Measurements from ENCODE around the gene EMX2.

The EMX2 gene

DNA sequence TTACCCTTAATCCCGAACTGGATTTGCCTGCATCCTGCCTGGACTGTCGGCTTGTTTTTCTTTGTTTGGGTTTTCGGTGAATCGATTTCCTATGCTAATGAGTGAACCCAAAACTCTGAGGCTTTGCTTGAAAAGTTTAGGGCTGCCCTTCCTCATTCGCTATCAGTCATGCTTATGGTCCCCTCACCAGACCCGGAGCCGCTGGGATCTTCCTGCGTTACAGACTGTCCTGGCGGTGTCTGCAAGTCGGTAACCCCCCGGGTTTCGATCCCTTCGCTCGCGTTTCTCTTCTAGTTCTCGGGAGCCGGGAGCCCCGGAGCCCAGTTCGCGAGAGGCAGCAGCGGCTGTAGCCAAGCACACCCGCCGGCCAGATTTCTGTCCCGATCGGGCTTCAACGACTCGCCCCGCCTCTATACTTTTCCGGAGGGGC lies 2.2 kb downstream of the EMX2 start:
- DNase-seq (ENCODE audit: low read depth) = no peak

DNA sequence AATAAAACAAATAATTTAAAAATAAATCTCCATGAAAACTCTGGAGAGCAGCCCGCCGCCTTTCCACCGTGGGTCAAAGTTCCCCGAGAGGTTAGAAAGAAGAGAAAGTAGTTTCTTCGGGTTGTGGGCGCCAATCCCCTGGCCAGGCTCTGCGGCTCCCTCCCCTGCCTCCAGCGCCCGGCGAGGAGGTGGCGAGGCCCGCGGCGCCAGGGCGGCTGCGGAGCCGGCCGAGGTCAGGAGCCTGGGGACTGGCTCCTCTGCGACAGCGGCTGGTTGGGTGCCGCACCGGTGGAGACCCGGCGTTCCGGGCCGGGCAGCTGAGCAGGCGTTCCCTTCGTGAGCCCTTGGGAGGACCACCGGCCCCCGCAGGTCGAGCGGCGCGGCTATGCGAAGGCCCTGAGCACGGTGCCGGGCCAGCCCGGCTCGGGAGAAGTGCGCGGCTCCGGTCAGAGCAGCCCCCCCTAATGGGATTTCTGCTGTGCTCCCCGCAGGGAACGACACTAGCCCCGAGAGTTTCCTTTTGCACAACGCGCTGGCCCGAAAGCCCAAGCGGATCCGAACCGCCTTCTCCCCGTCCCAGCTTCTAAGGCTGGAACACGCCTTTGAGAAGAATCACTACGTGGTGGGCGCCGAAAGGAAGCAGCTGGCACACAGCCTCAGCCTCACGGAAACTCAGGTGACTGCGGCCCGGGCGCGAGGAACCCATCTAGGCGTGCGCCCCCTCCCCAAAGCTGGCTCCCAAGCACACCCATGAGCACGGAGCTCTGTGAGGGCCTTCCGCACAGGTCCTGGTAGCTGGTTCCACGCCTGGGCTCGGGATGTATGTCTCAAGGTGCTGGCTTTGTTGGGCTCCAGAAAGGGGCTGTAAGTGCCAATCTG lies 2.8 kb downstream of the EMX2 start:
- no peak for DNase-seq (ENCODE audit: low read depth)

DNA sequence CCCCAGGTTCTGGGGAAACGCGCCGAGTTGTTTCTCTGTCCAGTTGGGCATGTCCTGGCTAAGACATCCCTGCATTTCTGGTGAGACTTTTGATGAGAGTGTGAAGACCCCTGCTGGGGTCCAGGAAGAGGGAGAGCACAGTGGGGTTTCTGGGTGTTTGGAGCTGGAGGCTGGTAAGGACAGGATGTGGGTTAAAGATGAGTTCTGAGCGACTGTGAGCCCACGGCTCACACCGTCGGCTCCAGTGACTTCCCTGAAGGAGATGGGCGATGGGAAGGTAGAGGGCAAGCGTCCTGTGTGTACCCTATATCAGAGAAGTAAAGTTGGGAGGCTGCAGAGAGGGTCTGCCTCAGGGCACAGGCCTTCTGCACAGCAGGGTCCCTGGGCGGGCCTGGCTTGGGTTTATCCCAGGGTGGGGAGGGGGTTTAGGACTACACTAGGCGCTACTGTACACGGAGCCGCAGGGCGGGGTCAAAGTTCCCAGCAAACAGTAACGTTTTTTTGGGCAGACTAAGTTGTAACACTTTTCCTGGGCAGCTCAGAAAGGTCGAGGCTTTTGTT lies 3.6 kb downstream of the EMX2 start:
- DNase-seq (ENCODE audit: low read depth) = no peak

DNA sequence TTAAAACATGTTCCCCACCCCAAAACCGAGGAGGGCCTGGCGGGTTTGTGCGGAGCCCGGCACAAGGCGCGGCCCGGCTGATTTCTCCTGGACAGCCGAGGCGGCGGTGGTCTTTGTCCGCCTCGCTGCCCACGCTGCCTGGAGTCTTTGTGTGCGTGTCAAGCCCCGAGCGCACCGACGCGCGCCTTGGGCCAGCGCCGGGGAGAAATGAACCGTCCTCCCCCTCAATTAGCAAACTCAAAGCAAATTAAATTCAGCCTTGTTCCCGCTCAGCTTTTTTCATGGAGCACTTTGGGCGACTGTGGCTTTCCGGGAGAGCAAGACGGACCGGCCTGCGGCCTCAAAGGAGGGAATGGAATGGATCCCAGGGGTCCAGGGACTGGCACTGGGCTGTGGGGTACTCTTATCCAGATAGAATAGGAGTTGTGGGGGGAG lies 4.1 kb downstream of the EMX2 start:
- DNase-seq (ENCODE audit: low read depth) = no peak

DNA sequence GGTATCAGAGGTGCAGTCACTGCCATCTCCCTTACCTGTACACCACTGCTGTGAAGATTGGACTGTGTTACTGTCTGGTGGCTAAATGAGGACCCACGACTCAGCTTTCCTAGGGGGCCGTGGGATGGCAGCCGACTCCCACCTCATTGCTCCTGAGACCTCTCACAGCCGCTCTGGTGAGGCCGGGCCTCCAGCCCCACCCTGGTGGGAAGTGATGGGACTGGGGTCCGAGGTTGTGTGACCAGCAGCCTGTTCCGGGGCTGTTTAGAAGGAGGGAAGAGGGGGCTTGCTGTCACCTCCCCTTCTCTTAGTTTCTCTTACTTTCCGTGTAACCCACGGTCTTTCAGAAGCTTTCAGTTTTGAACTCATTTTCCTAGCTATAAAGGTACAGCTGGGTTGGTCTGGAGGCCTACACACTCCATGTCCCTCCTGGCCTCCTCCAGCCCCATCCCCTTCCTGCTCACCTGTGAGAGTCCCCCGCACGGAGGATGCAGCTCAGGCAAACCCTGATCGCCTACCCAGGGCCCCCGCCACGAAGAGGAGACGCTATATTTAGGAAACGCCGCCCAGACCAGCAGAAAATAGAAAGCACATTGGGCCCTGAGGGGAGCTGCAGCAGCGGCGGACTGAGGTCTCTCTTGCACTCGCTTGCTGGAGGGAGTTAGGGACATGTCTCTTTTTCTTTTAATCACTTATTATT lies 4.6 kb downstream of the EMX2 start:
- no peak for DNase-seq (ENCODE audit: low read depth)

DNA sequence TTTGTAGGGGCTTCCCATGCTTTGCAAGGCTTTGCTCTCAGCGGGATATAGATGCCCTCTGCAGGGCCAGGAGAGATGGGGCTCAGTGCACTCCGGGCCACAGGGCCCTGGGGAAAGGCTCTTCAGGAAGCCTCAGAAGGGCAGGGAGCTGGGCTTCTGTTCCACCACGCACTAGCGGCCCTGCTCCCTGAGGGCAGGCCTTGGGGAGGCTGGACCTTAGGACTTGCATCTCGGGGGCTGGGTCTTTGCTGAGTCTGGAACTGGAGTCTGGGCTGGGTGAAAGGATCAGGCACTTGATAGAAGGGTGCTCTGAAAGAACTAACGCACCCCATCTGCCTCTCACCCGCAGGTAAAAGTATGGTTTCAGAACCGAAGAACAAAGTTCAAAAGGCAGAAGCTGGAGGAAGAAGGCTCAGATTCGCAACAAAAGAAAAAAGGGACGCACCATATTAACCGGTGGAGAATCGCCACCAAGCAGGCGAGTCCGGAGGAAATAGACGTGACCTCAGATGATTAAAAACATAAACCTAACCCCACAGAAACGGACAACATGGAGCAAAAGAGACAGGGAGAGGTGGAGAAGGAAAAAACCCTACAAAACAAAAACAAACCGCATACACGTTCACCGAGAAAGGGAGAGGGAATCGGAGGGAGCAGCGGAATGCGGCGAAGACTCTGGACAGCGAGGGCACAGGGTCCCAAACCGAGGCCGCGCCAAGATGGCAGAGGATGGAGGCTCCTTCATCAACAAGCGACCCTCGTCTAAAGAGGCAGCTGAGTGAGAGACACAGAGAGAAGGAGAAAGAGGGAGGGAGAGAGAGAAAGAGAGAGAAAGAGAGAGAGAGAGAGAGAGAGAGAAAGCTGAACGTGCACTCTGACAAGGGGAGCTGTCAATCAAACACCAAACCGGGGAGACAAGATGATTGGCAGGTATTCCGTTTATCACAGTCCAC lies 5.4 kb downstream of the EMX2 start:
- no peak for DNase-seq (ENCODE audit: low read depth)

DNA sequence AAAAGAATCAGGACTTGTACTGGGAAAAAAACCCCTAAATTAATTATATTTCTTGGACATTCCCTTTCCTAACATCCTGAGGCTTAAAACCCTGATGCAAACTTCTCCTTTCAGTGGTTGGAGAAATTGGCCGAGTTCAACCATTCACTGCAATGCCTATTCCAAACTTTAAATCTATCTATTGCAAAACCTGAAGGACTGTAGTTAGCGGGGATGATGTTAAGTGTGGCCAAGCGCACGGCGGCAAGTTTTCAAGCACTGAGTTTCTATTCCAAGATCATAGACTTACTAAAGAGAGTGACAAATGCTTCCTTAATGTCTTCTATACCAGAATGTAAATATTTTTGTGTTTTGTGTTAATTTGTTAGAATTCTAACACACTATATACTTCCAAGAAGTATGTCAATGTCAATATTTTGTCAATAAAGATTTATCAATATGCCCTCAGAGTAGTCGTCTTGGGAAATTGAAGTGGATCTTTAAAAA lies 6.6 kb downstream of the EMX2 start:
- no peak for DNase-seq (ENCODE audit: low read depth)

DNA sequence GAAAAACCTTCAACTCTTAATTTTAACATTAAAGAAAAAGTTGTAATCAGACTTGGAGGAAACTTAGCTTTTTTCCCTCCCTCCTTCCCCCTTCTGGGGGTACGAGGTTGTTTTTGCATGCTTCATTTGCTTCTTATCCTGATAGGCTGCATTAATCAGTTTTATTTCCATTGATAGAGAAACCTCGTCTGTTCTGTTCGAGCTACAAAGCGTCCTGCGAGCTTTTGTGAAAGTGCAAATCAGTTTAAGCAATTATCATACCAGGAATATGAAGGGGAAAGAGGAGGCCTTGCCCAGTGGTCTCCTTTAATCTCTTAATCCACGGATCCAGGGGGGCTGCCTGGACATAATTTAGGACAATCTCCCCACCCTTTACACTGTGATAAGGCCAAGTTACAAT lies 7.5 kb downstream of the EMX2 start:
- no peak for DNase-seq (ENCODE audit: low read depth)

DNA sequence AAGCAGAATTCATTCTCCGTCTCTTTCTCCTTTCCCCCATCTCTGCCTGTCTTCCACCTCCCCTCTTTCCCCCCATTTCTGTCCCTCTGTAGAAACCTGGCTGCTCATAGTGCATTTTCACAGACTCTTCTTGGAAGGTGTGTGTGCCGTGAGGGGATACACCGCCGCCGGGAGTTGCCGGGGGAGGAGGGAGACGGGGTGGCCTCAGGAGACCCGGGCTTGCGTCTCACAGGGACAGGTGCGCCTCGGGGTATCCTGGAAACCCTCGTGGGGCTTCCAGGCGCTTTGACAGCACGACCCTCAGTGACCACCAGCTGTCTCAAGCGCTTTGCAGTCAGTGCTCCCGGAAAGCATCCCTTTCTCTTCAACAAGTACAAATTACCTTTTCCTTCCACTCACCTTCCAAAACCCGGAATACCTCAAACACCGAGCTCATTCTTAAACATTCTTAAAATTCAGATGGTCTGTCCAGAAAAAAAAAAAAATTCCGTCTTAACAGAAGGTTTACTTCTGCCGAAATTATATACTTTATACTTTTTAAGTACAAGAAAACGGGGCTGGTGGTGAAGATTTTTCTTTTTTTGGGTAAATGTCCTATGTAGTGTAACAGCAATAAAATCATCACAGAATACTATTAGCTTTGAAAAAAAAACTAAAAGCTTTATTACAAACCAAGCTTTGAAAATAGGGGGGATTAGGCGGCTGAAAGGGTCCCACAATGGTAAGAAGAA lies 8.2 kb downstream of the EMX2 start:
- no peak for DNase-seq (ENCODE audit: low read depth)

DNA sequence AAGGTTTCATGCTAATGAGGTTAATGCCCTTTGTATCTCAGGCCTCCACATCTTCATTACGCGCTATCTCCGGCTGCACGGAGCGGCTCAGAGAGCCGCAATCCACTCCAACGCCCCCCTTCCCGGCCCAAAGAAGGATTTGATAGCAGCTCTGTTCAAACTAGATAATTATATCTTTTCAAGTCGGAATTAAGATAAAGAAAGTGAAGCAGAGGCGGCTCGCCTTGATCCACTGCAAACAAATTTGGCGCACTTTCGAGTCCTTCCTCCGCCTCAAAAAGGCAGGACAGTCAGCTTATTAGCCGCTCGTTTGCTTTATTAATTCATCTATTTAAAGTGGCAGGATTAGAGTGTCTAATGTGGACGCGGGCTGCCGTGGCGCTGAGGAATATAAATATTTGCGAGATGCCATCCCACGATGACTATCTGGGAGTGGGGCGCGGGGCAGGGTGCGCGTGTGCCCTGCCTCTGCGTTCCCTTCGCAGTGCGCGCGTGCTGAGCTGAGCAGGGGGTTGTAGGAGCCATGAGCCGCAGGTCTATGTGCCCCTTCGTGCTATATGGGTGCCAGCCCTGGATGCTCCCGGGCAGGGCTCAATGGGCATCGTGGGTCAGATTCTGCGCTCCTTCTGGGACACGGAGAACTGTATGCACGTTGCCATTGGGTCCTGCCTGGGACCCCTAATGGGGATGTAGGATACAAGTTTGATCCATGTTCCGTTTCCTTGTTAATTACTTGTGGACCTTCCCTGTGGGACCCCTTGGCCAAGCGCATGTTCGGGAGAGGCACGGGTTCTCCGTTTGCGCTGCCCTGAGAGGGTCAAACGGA lies 9.0 kb downstream of the EMX2 start:
- no peak for DNase-seq (ENCODE audit: low read depth)

DNA sequence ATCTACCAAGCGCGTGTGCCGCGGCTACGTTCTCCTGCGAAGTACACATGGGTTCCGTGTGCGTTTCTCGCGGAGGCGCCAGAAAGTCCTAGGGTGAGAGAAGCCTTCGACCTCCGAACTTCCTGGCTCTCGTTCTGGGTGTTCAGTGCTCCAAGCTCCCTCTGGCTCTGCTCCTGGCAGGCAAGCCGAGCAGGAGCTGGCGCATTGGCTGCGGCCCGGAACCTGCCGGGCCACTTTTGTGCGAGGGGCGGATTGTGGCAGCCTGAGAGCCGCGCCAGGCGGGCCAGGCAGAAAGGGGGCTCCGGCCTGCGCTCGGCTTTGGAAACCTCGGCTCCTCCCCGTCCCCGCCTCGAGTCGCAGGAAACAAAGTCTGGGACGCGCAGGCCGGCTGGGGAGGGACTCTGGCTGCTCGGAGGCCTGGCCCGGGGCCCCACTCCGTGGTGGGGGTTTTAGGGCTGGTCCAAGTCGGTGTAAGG lies 9.6 kb downstream of the EMX2 start:
- no peak for DNase-seq (ENCODE audit: low read depth)

DNA sequence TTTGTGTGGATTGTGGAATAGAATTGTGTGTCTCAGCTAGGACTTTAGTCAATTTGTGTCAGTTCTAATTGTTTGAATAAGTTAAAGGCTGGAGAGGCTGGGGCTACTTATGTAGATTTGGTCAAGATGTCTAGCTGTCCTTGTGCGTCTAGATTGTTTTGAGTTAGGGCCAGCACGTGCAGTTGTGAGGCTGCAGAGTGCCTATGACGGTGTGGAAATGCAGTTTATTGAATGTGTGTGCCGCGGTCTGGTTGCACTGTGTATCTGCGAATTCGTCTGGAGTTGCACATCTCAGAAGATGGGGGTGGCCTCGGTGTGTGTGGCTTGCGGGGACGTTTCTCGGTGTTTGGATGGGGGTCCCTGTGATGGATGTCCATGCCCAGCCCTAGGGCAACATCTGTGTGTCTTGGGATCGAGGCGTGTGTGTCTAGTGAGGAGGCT lies 10.2 kb downstream of the EMX2 start:
- no peak for DNase-seq (ENCODE audit: low read depth)

DNA sequence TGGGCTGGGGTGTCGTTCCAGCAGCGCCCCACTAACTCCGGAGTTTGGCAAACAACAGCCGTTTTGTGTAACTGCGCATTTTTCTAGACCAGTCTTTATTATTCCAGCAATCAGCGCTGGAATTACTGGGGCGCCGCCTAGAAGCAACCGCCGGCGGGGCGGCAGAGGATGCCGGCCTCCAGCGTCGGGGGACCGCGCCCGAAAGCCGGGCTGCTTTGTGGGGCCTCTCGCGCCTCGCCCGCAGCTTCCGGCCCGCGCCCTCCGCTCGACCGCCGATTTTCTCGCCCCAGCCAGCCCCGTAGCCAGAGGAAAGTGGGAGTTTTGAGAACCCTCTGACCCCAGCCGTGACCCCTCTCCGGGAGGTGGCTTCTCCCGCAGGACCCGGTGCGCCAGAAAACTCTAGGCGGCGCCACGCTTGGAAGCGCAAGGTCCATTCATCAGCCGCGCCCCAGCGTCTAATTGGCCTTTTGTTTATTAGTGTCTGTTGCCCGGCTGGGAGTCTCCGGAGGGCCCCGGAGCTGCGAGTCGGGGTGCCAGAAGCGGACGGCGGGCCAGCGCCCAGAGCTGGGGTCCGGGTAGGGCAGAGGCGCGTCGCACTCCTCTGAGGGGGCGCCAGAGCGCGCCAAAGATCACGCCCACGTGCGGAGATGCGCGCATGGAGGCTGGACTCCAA lies 10.7 kb downstream of the EMX2 start:
- DNase-seq (ENCODE audit: low read depth) = no peak

DNA sequence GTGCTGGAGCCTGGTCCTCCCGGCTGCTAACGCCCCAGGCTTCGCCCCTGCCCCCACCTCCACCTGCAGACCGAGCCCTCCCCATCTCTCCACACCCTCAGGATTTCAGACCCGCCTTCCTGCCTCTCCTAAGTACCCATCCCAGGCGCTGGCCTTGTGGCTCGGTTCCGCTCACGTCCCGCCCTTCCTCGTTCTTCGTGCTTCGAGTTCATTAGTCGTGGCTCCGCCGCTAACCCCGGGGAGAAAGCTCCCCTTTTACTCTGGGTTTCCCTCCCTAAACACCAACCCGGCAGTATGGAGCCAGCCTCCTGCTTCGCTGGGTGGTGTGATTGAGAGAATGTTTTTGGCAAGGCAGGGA lies 11.2 kb downstream of the EMX2 start:
- no peak for DNase-seq (ENCODE audit: low read depth)

DNA sequence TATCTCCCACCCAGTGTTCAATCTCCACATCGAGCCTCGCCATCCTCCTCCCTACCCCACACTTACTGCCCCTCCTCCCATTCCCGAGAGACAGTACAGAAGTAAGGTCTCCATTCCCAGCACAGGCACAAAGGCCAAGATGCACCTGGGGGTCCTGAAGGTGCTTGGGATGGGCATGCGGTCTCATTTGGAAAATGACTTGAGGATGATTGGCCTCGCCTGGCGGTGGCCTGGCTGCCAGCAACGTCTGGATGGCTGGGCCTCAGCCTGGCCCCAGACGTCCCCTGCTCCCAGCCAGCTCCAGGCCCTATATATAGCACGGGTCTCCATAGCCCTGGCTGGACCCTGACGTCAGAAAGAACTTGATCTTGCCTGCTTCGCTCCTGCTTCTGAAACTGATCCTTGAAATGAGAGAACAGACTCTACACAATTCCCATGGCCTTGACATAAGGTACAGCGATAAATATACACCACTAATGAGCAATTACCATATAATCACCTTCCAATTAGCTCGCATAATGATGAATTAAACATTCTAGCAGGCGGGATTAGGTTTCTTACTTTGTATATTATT lies 11.8 kb downstream of the EMX2 start:
- DNase-seq (ENCODE audit: low read depth) = no peak

DNA sequence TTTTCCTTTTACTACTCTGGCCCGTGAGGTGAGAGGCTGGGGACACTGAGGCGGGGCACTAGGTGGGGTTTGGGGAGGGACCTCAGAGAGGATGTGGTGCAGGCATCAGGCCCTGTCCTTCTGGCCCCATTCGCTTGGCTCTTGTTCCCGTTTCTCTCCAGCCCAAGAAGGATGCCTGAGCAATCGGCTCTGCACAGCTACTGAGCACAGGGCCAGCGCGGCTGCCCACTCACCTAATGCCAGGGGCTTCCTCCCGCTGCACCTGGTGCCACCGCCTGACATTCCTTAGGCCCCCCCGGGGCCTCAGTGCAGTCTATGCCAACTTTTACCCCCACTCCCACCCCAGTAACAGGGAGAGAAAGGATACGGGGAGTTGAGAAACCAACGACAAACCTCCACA lies 12.5 kb downstream of the EMX2 start:
- DNase-seq (ENCODE audit: low read depth) = no peak

DNA sequence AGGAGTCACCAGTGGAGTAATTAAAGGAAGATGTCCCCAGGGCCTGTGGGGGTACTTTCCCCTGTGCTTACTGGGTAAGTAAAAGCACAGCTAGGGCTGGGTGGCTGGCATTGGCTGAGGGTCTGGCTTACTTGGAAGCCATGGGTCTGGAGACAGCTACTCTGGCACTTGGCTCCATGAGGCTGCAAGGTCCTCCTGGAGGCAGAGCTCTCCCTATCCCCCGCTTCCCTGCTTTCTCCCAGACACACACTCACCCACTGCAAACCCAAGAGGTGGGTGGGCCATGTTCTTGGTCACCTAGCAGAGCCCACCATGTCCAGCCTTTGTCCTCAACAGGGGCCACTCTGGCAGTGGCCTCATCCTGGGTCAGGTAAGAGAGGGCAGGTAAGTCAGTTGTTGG lies 13.3 kb downstream of the EMX2 start:
- no peak for DNase-seq (ENCODE audit: low read depth)

DNA sequence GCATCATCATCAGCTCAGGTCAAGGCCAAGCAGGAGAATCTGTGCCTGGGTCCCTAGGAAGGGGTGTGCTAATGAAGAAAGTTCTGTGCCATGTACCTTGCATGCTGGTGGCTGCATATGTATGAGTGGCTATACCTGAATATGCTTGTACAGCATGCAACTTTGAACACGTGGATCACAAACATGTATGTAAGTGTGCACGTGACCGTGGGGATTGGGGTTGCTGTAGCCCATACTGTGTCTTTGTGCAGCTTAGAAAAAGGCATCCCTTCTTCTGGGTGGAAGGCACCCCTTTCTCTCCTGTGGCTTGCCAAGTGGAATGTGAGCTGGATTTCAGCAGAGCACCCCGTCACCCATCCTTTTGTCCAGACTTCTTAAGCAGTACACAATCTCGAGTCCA lies 13.8 kb downstream of the EMX2 start:
- DNase-seq (ENCODE audit: low read depth) = no peak

DNA sequence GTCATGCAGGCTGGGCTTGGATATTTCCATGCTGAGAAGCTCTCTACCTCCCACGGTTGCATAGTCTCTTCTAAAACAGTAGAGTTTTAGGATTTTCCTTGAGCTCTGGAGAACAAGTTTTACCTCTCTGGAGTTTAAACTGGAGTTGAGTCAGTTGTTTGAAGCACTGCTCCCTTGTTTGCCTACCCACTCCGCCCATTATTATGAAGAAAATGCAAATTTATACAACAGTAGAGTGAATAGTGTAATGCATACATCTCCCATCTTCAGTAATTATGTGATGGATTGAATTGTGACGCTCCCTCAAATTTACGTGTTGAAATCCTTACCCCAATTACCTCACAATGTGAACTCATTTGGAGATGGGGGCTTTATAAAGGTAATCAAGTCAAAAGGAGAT lies 17.2 kb downstream of the EMX2 start:
- no peak for DNase-seq (ENCODE audit: low read depth)
